Measurements from ENCODE around the gene PLAC1. TPM values are rescaled to one million over a fixed set of nuclear protein-coding genes. Genes with fewer than 3 reads are reported as not detected.
A peak's percentile ranks its signal among the peaks of the same experiment; 100 is the strongest.

PLAC1 gene
- total RNA-seq, 1 donor from 2014 or later: not detected

DNA sequence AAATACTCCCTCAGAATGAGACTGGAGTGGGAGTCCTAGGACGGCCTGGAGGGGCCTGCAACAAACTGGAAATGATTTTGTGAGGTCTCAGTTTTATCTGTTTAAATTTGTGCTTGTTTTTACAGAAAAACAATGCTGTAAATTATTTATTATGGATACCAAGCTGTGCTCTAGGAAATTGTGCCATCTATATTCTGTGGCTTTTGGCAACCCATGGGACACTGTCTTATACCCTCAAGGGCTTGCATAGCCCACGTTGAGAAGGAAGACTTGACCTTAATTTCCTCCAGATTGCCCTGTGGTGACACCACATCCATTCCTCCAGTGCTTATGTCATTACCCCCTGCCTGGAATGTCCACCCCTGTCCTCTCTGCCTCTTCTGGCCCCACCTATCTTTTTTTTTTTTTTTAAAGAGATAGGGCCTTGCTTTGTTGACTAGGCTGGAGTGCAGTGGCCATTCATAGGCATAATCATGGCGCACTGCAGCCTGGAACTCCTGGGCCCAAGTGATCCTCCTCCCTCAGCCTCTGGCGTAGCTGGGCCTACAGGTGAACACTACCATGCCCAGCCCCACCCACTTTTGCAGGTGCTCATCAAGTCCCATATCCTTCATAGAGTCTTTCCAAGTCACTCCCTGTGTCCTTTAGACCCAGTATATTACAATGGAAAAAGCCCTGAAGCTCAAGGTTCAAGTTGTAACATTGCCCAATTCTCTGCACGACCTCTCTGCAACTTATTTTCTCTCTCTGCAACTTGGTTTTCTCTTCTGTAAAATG lies 120.9 kb downstream of the PLAC1 start:
- intact Hi-C loops (cut with micrococcal nuclease): no loop called here
- Mint-ChIP-seq H3K36me3 (ENCODE audit: low read depth) (no peaks in the 10 kb centered on the region), H3K27ac (no peak overlapping the region), H3K4me1 (ENCODE audit: low read depth) (peaks cover 3% of the 10 kb centered on the region), H3K27me3 (ENCODE audit: low read depth) (no peaks in the 10 kb centered on the region), H3K4me3 (ENCODE audit: low read depth) (no peak overlapping the region), H3K9me3 (no peaks in the 10 kb centered on the region)
- DNase-seq (ENCODE audit: low spot score): no peak

DNA sequence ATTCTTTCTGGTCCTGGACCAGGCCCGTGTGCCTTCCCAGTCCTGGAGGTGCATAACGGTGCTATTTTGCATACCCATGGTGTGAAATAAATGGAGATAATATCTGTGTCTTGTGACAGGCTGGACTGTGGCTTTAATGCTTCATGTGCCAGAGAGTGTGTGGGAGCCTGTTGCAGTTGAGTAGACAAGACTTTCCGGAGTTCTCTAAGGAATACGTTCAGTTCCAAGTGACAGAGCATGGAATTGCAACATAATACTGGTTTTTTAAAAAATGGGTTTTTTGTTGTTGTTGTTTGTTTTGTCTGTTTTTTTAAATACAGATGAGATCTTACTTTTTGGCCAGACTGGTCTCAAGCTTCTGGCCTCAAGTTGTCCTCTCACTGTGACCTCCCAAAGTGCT lies 124.3 kb downstream of the PLAC1 start:
- Mint-ChIP-seq H3K27me3 (ENCODE audit: low read depth) (no peaks in the 10 kb centered on the region), H3K36me3 (ENCODE audit: low read depth) (no peaks in the 10 kb centered on the region), H3K4me3 (ENCODE audit: low read depth) (no peak overlapping the region), H3K9me3 (no peaks in the 10 kb centered on the region), H3K4me1 (ENCODE audit: low read depth) (no peaks in the 10 kb centered on the region), H3K27ac (no peak overlapping the region)
- no peak for DNase-seq (ENCODE audit: low spot score)
- intact Hi-C loops (cut with micrococcal nuclease): no loop called here

DNA sequence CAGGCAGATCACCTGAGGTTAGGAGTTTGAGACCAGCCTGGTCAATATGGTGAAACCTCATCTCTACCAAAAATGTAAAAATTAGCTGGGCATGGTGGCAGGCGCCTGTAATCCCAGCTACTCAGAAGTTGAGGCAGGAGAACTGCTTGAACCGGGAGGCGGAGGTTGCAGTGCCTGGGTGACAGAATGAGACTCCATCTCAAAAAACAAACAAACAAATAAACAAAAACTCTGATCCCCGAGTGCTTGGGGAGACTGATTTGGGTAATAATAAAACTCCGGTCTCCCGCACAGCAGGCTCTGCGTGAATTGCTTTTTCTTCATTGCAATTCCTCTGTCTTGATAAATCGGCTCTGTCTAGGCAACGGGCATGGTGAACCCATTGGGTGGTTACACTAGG lies 124.9 kb downstream of the PLAC1 start:
- no peak for DNase-seq (ENCODE audit: low spot score)
- Mint-ChIP-seq H3K27ac (no peak overlapping the region), H3K36me3 (ENCODE audit: low read depth) (no peaks in the 10 kb centered on the region), H3K9me3 (no peaks in the 10 kb centered on the region), H3K27me3 (ENCODE audit: low read depth) (no peaks in the 10 kb centered on the region), H3K4me3 (ENCODE audit: low read depth) (no peak overlapping the region), H3K4me1 (ENCODE audit: low read depth) (no peaks in the 10 kb centered on the region)
- intact Hi-C loops (cut with micrococcal nuclease): no loop called here

DNA sequence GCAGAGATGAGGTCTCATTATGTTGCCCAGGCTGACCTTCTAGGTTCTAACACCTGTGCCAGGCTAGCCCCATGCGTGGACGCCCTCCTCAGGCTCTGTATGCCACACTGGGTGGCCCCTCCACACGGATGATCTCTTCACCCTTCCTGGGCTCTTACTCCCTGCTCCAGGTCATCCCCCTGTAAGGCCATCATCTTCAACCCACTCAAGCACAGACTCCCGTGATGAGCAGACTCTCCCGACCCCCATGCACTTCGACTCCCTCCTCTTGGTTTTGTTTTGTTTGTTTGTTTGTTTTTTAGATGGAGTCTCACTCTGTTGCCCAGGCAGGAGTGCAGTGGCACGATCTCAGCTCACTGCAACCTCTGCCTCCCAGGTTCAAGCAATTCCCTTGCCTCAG lies 127.4 kb downstream of the PLAC1 start:
- no peaks in the 10 kb centered on the region for H3K4me1 Mint-ChIP-seq (ENCODE audit: low read depth)
- no peak for DNase-seq (ENCODE audit: low spot score)
- no peaks in the 10 kb centered on the region for H3K9me3 Mint-ChIP-seq
- H3K27ac Mint-ChIP-seq: no peak overlapping the region
- no peaks in the 10 kb centered on the region for H3K36me3 Mint-ChIP-seq (ENCODE audit: low read depth)
- no peak overlapping the region for H3K4me3 Mint-ChIP-seq (ENCODE audit: low read depth)
- intact Hi-C loops (cut with micrococcal nuclease): no loop called here
- H3K27me3 Mint-ChIP-seq (ENCODE audit: low read depth): no peaks in the 10 kb centered on the region

DNA sequence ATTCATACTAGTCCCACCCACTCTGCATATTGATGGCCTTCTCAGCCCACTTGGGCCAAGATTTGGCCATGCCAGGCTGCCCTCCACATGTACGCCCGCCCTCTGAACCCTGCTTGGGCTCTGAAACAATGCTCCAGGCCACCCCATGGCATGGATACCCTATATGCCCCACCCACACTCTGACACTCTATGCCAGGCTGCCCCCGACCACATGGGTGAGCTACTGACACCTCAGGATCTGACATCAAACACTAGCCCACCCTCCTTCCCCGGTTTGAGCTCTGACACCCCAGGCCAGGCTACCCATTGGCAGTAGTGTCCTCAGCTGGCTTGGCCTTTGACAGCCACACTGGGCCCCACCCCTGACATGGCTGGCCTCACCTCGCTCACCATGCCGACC lies 128.8 kb downstream of the PLAC1 start:
- no peak overlapping the region for H3K27ac Mint-ChIP-seq
- no peak for DNase-seq (ENCODE audit: low spot score)
- H3K4me3 Mint-ChIP-seq (ENCODE audit: low read depth): no peak overlapping the region
- intact Hi-C loops (cut with micrococcal nuclease): no loop called here
- no peaks in the 10 kb centered on the region for H3K9me3 Mint-ChIP-seq
- H3K27me3 Mint-ChIP-seq (ENCODE audit: low read depth): no peaks in the 10 kb centered on the region
- H3K4me1 Mint-ChIP-seq (ENCODE audit: low read depth): peaks cover 4% of the 10 kb centered on the region
- peaks cover 4% of the 10 kb centered on the region for H3K36me3 Mint-ChIP-seq (ENCODE audit: low read depth)

DNA sequence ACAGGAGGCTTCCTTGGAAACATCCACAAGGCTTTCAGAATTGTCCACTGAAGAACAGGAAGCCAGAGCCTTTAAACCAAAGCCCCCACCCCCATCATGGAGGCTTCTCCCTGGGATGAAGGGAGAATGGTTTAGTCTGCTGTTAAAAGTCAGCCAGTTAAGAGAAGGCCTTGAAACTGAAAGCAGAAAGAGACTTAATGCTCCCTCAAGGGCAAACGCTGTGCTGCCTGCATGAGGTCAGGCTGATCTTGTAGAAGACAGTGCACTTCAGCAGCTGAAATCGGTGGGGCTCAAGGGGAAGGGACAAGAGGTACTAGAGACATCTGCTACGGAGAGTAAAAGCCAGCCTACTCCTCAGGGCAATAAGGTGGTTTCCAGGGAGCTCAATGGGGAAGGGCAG lies 129.3 kb downstream of the PLAC1 start:
- Mint-ChIP-seq H3K4me1 (ENCODE audit: low read depth) (peaks cover 4% of the 10 kb centered on the region), H3K9me3 (no peaks in the 10 kb centered on the region), H3K4me3 (ENCODE audit: low read depth) (no peak overlapping the region), H3K27ac (peak overlapping the region; percentile 38), H3K36me3 (ENCODE audit: low read depth) (peaks cover 4% of the 10 kb centered on the region), H3K27me3 (ENCODE audit: low read depth) (no peaks in the 10 kb centered on the region)
- intact Hi-C loops (cut with micrococcal nuclease): no loop called here
- DNase-seq (ENCODE audit: low spot score): no peak

DNA sequence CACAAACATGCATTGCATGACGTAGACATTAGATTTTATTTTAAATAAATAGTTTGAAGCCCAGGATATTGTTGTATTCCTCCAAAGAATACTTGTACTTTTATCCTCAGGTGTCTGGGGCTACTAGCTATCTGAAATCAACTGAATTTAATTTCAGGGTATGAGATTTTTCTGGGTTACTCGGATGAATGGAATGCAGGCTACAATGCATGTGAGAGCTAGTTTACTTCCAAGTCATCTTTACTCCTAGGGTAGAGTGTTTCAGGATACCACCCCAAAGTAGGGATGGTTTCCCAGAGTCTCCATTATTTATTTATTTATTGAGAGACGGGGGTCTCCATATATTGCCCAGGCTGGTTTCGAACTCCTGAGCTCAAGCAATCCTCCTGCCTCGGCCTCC lies 131.9 kb downstream of the PLAC1 start:
- no peak overlapping the region for H3K27ac Mint-ChIP-seq
- intact Hi-C loops (cut with micrococcal nuclease): no loop called here
- H3K4me3 Mint-ChIP-seq (ENCODE audit: low read depth): no peak overlapping the region
- H3K9me3 Mint-ChIP-seq: no peaks in the 10 kb centered on the region
- H3K27me3 Mint-ChIP-seq (ENCODE audit: low read depth): no peaks in the 10 kb centered on the region
- no peak for DNase-seq (ENCODE audit: low spot score)
- H3K4me1 Mint-ChIP-seq (ENCODE audit: low read depth): peaks cover 10% of the 10 kb centered on the region
- peaks cover 12% of the 10 kb centered on the region for H3K36me3 Mint-ChIP-seq (ENCODE audit: low read depth)

DNA sequence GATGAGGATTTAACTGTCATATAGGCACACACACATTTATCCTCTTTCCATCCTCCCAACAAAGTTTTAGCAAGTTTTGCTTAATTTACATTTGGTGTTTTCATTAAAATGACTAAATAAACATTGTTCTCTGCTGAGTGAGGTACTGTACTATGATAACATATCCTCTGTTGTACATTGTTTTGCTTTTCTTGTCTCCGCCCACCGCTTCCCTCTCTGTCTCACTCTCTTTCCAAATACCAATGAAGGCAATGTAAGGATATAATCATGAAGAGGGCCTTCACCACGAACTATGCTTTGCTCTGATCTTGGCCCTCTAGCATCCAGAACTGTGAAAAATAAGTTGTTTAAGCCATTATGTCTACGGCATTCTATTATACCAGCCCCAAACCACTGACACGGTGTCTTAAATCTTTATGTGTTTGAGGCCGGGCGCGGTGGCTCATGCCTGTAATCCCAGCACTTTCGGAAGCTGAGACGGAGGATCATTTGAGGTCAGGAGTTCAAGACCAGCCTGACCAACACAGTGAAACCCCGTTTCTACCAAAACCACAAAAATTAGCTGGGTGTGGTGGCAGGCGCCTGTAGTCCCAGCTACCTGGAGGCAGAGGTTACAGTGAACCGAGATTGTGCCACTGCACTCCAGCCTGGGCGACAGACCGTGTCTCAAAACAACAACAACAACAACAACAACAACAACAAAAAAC lies 133.0 kb downstream of the PLAC1 start:
- DNase-seq (ENCODE audit: low spot score): no peak
- Mint-ChIP-seq H3K36me3 (ENCODE audit: low read depth) (peaks cover 16% of the 10 kb centered on the region), H3K27ac (no peak overlapping the region), H3K27me3 (ENCODE audit: low read depth) (no peaks in the 10 kb centered on the region), H3K9me3 (no peaks in the 10 kb centered on the region), H3K4me3 (ENCODE audit: low read depth) (no peak overlapping the region), H3K4me1 (ENCODE audit: low read depth) (peaks cover 10% of the 10 kb centered on the region)
- intact Hi-C loops (cut with micrococcal nuclease): no loop called here

DNA sequence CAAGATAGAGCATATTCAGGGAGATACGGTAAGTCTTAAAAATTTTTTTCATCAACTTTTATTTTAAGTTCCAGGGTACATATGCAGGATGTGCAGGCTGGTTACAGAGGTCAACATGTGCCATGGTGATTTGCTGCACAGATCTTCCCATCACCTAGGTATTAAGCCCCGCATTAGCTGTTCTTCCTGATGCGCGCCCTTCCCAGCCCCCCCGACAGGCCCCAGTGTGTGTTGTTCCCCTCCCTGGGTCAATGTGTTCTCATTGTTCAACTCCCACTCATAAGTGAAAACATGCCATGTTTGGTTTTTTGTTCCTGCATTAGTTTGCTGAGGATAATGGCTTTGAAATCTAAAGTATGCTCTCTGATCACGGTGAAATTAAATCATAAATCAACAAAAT lies 134.1 kb downstream of the PLAC1 start:
- Mint-ChIP-seq H3K4me3 (ENCODE audit: low read depth) (no peak overlapping the region), H3K4me1 (ENCODE audit: low read depth) (peaks cover 10% of the 10 kb centered on the region), H3K36me3 (ENCODE audit: low read depth) (peaks cover 20% of the 10 kb centered on the region), H3K27ac (no peak overlapping the region), H3K9me3 (no peaks in the 10 kb centered on the region), H3K27me3 (ENCODE audit: low read depth) (no peaks in the 10 kb centered on the region)
- DNase-seq (ENCODE audit: low spot score): no peak
- intact Hi-C loops (cut with micrococcal nuclease): no loop called here

DNA sequence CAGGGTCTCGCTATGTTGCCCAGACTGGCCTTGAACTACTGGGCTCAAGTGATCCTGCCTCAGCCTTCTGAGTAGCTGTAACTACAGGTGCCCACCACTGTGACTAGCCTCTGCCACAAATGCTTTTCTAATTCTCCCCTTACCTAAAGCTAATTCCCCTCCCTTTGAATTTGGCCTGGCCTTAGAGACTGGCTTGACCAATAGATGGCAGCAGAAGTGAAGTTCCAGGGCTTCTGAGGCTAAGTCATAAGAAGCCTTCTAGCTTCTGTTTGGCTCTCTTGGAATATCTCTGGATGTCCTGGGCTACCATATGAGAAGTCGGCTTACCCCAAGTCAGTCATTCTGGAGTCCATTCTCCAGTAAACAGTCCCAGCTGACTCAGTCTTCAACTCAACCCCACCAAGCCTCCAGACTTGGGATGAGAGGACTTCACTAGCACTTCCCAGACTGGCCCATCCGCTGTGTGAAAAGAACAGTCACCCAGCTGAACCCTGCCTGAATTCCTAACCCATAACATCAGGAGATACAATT lies 137.3 kb downstream of the PLAC1 start:
- Mint-ChIP-seq H3K9me3 (no peaks in the 10 kb centered on the region), H3K27me3 (ENCODE audit: low read depth) (no peaks in the 10 kb centered on the region), H3K27ac (no peak overlapping the region), H3K36me3 (ENCODE audit: low read depth) (peaks cover 20% of the 10 kb centered on the region), H3K4me1 (ENCODE audit: low read depth) (peaks cover 10% of the 10 kb centered on the region), H3K4me3 (ENCODE audit: low read depth) (no peak overlapping the region)
- intact Hi-C loops (cut with micrococcal nuclease): loop anchor here (2.0 kb wide), 1 partner anchor 244 kb away; no protein-coding TSS in a partner anchor
- no peak for DNase-seq (ENCODE audit: low spot score)

Other genes with a start within 250 kb of the PLAC1 start
- gene HPRT1, start 198.3 kb downstream of the PLAC1 start, total RNA-seq: 118 and 129 TPM in 2 replicates
- 34.8 and 39.4 TPM in 2 replicates for gene PABIR2, start 138.7 kb upstream of the PLAC1 start, total RNA-seq